NK-92 treated with Interleukin-12 subunit alpha and Interleukin-12 subunit beta, amount 100 ng/mL, for 24 hours (cell line): Measurements from ENCODE around the gene PLCL2.
"Not testable (repeated sequence)": the region's sequence is repeated elsewhere in the genome, so short reads cannot be mapped to it uniquely, and the experiment has no call there.

ENCODE experiments used
- DNase-seq: peaks from one replicate; lab custom pipeline; 2025; lab: John Stamatoyannopoulos, UW

The PLCL2 gene

DNA sequence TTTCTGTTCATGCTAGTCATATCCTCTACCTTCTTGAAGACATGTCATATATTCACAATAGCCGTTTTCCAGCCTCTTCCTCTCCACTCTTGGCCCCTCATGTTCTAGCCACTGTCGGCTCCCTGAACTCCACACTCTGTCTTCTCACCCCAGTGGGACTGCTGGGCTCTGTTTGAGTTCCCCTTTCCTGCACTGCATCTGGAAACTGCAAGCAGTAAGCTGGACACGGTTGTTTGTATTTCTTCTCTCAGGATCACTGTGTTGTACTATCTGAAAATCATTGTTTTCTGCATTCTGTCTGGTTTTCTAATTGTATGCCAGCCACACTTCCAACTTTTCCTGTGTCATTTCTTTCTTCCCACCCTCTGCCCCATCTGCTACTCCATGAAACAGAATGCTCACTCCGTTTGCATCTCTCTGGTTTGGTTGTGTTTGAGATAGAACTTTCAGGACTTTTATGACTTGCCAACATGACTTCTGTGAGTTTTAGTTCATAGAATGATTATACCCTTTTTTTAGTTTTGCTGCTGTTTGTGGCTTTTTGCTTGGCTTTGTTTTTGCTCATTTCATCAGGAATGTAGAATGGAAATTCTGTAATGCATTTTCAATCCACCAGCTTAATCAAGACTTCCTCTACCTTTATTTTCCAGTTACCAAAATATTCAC lies 192.3 kb downstream of the PLCL2 start:
- DNase-seq: no peak

GRCh38 chr3:17077606-17078005 lies 192.9 kb downstream of the PLCL2 start:
- no peak for DNase-seq

DNA sequence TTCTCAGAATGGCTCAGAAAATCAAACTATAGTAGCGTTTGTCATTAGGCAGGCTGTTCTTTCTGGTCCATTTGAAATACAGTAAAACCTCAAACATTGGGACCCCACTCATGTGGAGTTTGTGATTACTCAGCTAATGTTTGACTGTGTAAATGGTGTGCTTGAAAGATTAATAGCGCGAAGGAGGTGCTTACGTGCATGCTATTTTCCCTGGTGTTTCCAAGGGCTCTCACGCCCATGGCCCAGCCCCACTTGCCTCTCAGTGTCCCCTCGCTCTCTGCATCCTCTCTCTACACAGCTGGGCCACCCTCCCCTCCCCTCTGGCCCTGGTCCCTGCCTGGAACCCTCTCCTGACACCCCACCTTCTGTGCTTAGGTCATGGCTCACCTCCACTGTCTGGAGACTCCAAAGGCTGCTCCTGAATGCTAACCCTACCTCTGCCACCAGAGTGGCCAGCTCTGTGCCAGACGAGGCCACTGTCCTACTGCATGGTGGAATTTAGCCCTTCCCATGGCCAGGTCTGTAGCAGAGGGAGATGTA lies 194.2 kb downstream of the PLCL2 start:
- no peak for DNase-seq

DNA sequence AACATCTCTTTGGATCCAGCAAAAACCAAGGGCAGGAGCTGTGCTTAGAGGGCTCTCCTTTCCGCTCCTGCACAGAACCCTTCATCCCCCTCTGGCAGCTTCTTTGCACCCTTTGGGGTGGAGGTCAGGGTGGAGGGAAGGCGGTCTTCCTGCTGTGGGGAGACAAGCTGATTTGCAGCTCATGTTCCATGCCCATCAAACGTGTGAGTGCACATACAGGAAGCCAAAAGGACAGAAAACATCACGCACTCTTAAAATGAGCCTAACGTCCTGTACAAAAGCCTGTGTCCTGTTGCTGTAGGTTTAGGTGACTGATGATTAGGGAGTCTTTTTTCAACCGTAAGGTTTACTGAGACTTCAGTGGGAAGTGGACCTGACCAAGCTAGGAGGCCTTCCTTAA lies 195.2 kb downstream of the PLCL2 start:
- DNase-seq: no peak

DNA sequence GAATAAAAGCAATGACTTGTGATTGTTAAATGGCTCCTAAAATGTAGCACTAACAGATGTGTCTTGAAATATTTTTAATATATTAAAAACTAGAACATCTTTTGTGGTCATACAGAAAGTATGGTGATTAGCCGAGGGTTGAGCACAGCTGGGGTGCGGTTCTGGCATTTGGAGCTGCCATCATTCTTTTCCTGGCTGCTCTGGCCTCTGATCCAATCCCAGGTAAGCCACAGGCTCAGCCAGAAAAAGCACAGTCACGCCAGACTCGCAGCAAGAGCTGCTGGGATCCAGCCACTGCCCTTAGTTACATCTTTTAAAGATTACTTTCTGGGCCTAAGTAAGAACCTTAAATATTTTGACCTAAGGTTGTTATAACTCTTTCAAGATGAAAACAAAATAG lies 196.8 kb downstream of the PLCL2 start:
- no peak for DNase-seq

DNA sequence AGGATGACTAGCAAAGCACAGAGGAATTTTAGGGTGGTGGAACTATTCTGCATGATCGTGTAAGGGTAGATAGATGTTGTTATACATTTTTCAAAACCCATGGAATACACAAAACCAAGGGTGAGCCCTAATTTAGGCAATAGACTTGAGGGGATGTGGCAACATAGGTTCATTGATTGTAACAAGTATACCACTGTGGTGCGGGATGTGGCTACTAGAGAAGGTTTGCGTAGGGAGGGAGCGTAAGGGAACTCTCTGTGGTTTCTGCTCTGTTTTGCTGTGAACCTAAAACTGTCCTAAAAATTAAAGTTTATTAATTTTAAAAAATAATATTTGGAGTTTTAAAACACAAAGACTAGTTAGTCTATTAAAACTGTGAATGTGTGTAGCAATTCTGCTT lies 202.8 kb downstream of the PLCL2 start:
- DNase-seq: no peak

DNA sequence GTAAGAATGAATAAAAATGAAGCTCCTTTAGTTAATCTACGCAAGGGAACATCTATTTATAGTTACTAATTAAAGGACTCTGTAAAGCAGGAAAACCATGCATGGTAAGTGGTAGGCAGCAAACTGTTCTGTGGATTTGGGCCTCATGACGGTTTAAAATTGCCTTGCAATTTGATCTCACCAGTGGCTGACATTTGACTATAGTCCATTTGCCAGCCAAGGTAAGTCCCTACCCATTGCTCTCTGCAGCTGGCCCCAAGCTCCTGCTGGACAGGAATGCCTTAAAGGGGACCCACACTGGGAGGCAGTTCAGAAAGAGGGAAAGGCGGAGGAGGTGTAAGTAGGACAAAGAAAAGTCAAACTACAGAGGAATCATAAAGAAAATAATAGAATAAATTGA lies 203.3 kb downstream of the PLCL2 start:
- DNase-seq: no peak

GRCh38 chr3:17088602-17089313 lies 204.0 kb downstream of the PLCL2 start:
- DNase-seq: peak; percentile 54

DNA sequence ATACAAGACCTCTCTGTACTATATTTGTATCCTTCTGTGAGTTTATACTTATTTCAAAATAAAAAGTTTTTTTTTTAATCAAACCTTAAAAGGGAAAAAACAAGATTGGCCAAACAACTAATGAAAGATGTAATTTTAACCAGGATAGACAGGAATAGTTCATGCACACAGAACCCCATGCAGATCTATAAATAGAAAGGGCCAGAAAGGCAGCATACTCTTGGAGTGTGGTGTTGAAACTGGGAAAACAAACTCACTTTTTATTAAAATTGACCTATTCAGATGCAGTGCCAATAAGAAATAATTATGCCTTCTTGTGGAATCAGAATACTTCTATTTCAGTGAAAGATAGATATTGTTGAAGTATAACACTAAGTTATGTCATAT lies 204.6 kb downstream of the PLCL2 start:
- no peak for DNase-seq

- DNase-seq: no peak
Observed at GRCh38 chr3:17090280-17090983, 205.7 kb downstream of the PLCL2 start.

- DNase-seq: no peak
Observed at GRCh38 chr3:17091910-17092582, 207.3 kb downstream of the PLCL2 start.

- DNase-seq: no peak
Observed at GRCh38 chr3:17092583-17092933, 207.8 kb downstream of the PLCL2 start.

DNA sequence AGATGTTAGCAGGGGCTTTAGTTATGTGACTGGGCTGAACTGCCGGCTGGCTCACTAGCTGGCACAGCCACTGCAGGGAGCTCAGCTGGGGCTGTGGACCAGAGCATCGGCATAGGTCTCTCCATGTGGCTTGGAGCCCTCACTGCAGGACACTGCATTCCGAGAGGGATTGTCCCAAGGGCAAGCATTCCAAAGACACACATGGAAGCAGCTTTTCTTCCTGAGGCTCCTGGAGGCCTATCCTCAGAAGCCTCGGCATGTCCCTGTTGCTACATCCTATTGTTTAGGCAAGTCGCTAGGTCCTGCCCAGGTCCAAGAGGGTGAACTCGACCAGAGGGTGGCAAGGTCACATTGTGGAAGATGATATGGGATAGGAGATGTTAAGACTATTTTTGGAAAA lies 209.8 kb downstream of the PLCL2 start:
- no peak for DNase-seq

DNA sequence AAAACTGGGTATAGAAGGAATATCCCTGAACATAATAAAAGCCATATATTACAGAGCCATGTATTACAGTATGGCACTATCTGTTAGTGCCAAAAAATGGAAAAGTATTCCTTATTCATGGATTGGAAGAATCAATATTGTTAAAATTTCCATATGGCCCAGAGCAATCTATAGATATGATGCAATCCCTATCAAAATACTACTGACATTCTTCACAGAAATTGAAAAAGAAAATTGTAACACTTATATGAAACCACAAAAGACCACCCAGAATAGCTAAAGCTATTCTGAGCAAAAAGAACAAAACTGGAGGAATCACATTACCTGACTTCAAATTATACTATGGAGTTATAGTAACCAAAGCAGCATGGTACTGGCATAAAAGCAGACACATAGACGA lies 218.8 kb downstream of the PLCL2 start:
- DNase-seq: no peak

DNA sequence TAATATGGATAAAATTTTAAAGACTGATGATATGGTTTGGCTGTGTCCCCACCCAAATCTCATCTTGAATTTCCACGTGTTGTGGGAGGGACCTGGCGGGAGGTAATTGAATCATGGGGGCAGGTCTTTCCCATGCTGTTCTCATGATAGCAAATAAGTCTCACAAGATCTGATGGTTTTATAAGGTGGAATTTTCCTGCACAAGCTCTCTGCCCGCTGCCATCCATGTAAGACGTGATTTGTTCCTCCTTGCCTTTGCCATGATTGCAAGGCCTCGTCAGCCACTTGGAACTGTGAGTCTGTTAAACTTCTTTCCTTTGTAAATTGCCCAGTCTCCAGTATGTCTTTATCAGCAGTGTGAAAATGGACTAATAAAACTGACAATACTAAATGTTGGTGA lies 222.0 kb downstream of the PLCL2 start:
- DNase-seq: not testable (repeated sequence)

DNA sequence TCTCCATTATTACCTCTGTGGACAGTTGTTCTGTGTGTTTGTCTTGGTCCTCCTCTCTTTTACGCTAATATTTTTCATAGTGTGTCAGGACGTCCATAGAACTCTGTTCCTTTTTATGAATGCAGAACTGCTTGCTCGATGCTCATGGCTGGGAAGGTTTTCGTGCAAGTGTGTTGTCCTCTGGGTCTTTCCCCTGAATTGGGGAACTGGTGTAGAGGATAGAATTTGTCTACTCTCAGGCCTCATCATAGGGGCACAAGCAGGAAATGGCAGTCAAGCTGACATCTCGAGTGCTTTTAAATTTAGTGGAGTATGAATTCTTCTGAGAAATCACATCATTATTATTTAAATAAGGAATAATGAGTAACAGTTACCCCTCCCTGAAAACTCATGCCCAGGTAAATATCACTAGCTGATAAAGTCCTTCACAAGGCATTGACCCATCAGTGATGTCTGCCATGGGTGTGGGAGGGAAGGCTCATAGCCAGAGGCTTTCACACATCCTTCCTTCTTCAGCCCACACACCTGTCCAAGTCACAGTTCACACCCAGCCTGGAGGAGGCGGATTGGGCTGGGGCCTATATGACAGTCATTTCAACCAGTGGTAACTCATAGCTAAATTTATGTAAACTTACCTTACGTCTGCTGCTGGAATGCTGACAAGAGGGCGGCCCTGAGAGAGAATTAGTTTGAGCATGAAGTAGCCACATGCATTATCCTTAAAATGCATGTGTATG lies 226.1 kb downstream of the PLCL2 start:
- DNase-seq: no peak

DNA sequence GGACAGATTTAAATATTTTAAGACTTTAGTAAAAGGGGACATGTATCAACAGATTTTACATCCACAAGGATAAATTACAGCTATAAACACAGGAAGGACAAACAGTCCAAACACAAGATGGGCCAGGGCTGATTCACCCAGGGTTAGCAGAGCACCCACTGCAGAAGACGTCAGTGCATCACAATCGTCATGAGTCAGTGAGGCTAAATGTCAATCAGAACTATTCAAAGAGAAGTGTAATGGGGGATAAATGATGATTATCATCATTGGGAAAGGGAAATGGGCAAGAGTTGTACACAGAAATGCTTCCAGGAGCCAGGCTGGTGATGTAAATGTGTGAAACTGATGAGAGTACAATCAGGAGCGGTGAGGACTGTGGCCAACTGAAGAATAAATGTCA lies 226.8 kb downstream of the PLCL2 start:
- no peak for DNase-seq

GRCh38 chr3:17115186-17115585 lies 230.4 kb downstream of the PLCL2 start:
- no peak for DNase-seq

GRCh38 chr3:17116007-17116600 lies 231.3 kb downstream of the PLCL2 start:
- no peak for DNase-seq

- no peak for DNase-seq
Observed at GRCh38 chr3:17118771-17119170, 234.0 kb downstream of the PLCL2 start.
